Mesothelial cell of epicardium (in vitro differentiated cells): Measurements from ENCODE around the gene MRGPRF. TPM values are rescaled to one million over a fixed set of nuclear protein-coding genes. Genes with fewer than 3 reads are reported as not detected.

Experiments used
- DNase-seq, 2 experiments: peaks; one replicate each; pipeline ENCODE4 v3.0.0; 2021; ENCODE audit warnings: low spot score in 2 of 2; ENCODE audit not compliant: unreplicated experiment in 2 of 2
- H3K27ac Mint-ChIP-seq: 2 replicates; pipeline ENCODE4 v1.8.0; 2021; ENCODE audit warnings: mixed read lengths
- H3K27me3 Mint-ChIP-seq: 2 replicates; pipeline ENCODE4 v1.8.0; 2021; ENCODE audit warnings: low read depth, mixed read lengths
- H3K36me3 Mint-ChIP-seq: 2 replicates; pipeline ENCODE4 v1.8.0; 2021; ENCODE audit warnings: mixed read lengths
- H3K4me1 Mint-ChIP-seq: 2 replicates; pipeline ENCODE4 v1.8.0; 2021; ENCODE audit warnings: mixed read lengths
- H3K4me3 Mint-ChIP-seq: 2 replicates; pipeline ENCODE4 v1.8.0; 2021; ENCODE audit warnings: mild to moderate bottlenecking, moderate library complexity, mixed read lengths
- H3K9me3 Mint-ChIP-seq: 2 replicates; pipeline ENCODE4 v1.8.0; 2021; ENCODE audit warnings: mixed read lengths
- CTCF ChIP-seq: fragments of 200-600 bp; sonication (generic); IDR thresholded peaks from one replicate; pipeline ENCODE4 v1.5.0; 2021; ENCODE audit warnings: antibody characterized with exemption; ENCODE audit not compliant: unreplicated experiment
- total RNA-seq: library from RNA; stranded (reverse); gene quantifications from 3 replicates; pipeline ENCODE4 v1.2.1, GENCODE V29; 2021

The MRGPRF gene
- total RNA-seq, 1 donor from 2014 or later: 3.4 TPM

DNA sequence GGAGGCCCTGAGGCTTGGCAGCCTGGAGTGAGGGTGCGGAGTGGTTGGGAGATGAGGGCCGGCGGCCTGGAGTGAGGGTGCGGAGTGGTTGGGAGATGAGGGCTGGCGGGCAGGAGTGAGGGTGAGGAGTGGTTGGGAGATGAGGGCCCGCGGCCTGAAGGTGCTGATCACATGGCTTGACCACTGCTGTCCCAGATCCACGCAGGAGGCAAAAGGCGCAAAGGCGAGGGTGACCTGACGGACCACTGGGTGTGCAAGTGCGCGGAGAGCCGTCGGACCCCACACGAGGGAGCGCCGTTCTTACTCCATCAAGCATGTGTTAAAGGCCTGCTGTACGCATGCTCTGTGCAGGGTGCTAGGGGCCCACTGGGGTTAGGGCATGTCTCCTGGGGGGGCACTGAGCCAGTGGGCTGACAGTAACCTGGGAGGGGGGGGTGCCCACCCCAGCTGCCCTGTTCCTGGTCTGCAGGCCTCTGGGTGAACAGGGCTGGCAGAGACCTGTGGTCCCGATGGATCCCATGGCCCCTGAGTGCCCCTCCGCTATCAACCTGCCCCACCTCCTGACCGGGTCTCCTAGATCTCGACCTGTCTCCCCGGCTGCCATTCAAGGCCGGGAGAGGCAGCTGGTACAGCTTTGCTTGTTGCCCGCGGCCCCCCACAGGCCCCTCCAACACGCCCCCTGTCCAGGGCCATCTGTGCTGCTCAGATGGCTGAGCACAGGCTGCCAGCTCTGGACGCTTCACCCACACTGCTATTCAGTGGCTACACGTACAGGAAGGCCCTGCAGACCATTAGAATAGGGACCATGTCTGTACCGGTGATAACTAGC, 53.4 kb downstream of the MRGPRF start:
- H3K4me3 Mint-ChIP-seq: no peak overlapping the region
- no peaks in the 10 kb centered on the region for H3K9me3 Mint-ChIP-seq
- H3K4me1 Mint-ChIP-seq: peaks cover 3% of the 10 kb centered on the region
- no peak for TF ChIP-seq CTCF
- no peaks in the 10 kb centered on the region for H3K36me3 Mint-ChIP-seq
- no peak for DNase-seq
- H3K27me3 Mint-ChIP-seq: peaks cover 3% of the 10 kb centered on the region
- H3K27ac Mint-ChIP-seq: no peak overlapping the region

- no peak overlapping the region for H3K4me3 Mint-ChIP-seq
- H3K9me3 Mint-ChIP-seq: no peaks in the 10 kb centered on the region
- H3K4me1 Mint-ChIP-seq: peaks cover 3% of the 10 kb centered on the region
- no peak for TF ChIP-seq CTCF
- DNase-seq: no peak
- H3K27ac Mint-ChIP-seq: no peak overlapping the region
- no peaks in the 10 kb centered on the region for H3K36me3 Mint-ChIP-seq
- no peaks in the 10 kb centered on the region for H3K27me3 Mint-ChIP-seq
Measured at GRCh38 chr11:68958211-68958610, 54.8 kb downstream of the MRGPRF start.

GRCh38 chr11:68956547-68957254, 56.3 kb downstream of the MRGPRF start:
- Mint-ChIP-seq H3K27me3 (no peaks in the 10 kb centered on the region), H3K4me1 (peaks cover 3% of the 10 kb centered on the region), H3K9me3 (no peaks in the 10 kb centered on the region), H3K4me3 (no peak overlapping the region), H3K36me3 (no peaks in the 10 kb centered on the region), H3K27ac (no peak overlapping the region)
- DNase-seq: no peak
- TF ChIP-seq CTCF: no peak

DNA sequence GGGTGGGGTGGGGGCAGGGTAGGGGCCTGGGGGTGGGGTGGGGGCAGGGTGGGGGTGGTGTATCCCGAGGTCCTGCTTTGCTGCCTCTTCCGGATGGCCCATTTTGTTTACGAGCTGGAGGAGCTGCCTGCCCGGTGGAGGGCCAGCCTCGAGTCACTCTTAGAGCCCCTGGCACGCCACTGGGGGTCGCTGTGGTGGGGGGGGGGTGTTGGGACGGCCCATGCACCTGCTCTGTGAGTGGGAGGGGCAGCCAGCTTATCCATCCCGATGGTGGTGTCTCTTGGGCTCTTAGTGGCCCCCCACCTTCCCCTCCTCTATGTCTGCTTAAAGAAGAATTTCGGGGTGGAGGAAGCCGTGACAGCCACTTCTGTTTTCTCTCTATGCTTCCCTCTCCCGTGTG, 56.9 kb downstream of the MRGPRF start:
- no peaks in the 10 kb centered on the region for H3K27me3 Mint-ChIP-seq
- no peak overlapping the region for H3K4me3 Mint-ChIP-seq
- DNase-seq: no peak

GRCh38 chr11:68955607-68955958, 57.5 kb downstream of the MRGPRF start:
- Mint-ChIP-seq H3K27me3 (no peaks in the 10 kb centered on the region), H3K4me1 (peaks cover 3% of the 10 kb centered on the region), H3K9me3 (no peaks in the 10 kb centered on the region), H3K36me3 (no peaks in the 10 kb centered on the region), H3K4me3 (no peak overlapping the region), H3K27ac (no peak overlapping the region)
- TF ChIP-seq CTCF: no peak
- DNase-seq: no peak

More for the DNA sequence above, 56.9 kb downstream of the MRGPRF start:
- TF ChIP-seq CTCF: no peak
- Mint-ChIP-seq H3K9me3 (no peaks in the 10 kb centered on the region), H3K4me1 (peaks cover 3% of the 10 kb centered on the region), H3K27ac (no peak overlapping the region), H3K36me3 (no peaks in the 10 kb centered on the region)
